GM19043 (cell line): ENCODE measurements around the gene PCP2.

Experiments
- ATAC-seq: cut with Tn5 transposase; IDR thresholded peaks from one replicate; pipeline ENCODE4 v1.9.1; 2021; ENCODE audit warnings: low read depth; ENCODE audit not compliant: unreplicated experiment

Gene PCP2

GRCh38 chr19:7620442-7621412, 12.8 kb downstream of the PCP2 start:
- no peak for ATAC-seq

GRCh38 chr19:7619671-7620441, 13.7 kb downstream of the PCP2 start:
- ATAC-seq = no peak

GRCh38 chr19:7618771-7619510, 14.6 kb downstream of the PCP2 start:
- no peak for ATAC-seq

- no peak for ATAC-seq
Observed at GRCh38 chr19:7618348-7618747, 15.2 kb downstream of the PCP2 start.

- no peak for ATAC-seq
Observed at GRCh38 chr19:7617735-7618134, 15.8 kb downstream of the PCP2 start.

- ATAC-seq = no peak
Observed at GRCh38 chr19:7617172-7617571, 16.3 kb downstream of the PCP2 start.

- no peak for ATAC-seq
Observed at GRCh38 chr19:7614859-7615741, 18.4 kb downstream of the PCP2 start.

GRCh38 chr19:7612282-7613274, 20.9 kb downstream of the PCP2 start:
- no peak for ATAC-seq

- ATAC-seq = no peak
Observed at GRCh38 chr19:7611541-7612279, 21.8 kb downstream of the PCP2 start.

GRCh38 chr19:7610491-7611240, 22.9 kb downstream of the PCP2 start:
- ATAC-seq = no peak

- no peak for ATAC-seq
Observed at GRCh38 chr19:7607874-7608560, 25.5 kb downstream of the PCP2 start.

GRCh38 chr19:7607212-7607873, 26.2 kb downstream of the PCP2 start:
- ATAC-seq = no peak

GRCh38 chr19:7606289-7606688, 27.2 kb downstream of the PCP2 start:
- no peak for ATAC-seq

- no peak for ATAC-seq
Observed at GRCh38 chr19:7605490-7606222, 27.9 kb downstream of the PCP2 start.

GRCh38 chr19:7603919-7604318, 29.6 kb downstream of the PCP2 start:
- ATAC-seq = no peak
